HEK293 (cell line): ENCODE data around the gene DOCK3.

Experiments
- CTCF ChIA-PET: fragments of 350-600 bp; formaldehyde crosslinking; extraction: SDS; loops from one replicate; lab custom pipeline; 2021; ENCODE audit warnings: antibody characterized with exemption; lab: Yijun Ruan, JAX
- POLR2A ChIA-PET: fragments of 300-600 bp; formaldehyde crosslinking; extraction: SDS; loops from one replicate; lab custom pipeline; 2020; ENCODE audit warnings: antibody characterized with exemption, inconsistent platforms; lab: Yijun Ruan, JAX
- H3K27ac ChIP-seq: fragments of 200-500 bp; sonication (Bioruptor generic); 2 replicates; pipeline ENCODE4 v1.5.1; 2014; ENCODE audit warnings: low read depth, low read length, control low read depth, inconsistent platforms; ENCODE audit errors: extremely low read depth
- H3K36me3 ChIP-seq, 2 experiments: fragments of 200-500 bp in 1 of 2; sonication (Bioruptor generic) in 1 of 2; 1 replicate in 1 of 2; 2 replicates in 1 of 2; pipeline ENCODE4 v1.5.1; 2014 to 2017; ENCODE audit warnings: inconsistent platforms in 2 of 2, low read length in 2 of 2; ENCODE audit not compliant: control insufficient read depth in 2 of 2, insufficient read depth in 1 of 2
- H3K4me1 ChIP-seq: fragments of 200-500 bp; sonication (Bioruptor generic); 2 replicates; pipeline ENCODE4 v1.5.1; 2014; ENCODE audit warnings: mild to moderate bottlenecking, low read length, inconsistent platforms; ENCODE audit not compliant: control insufficient read depth, insufficient read depth
- H3K4me3 ChIP-seq: 2 replicates; pipeline ENCODE4 v1.5.1; 2011; ENCODE audit warnings: low read depth, mild to moderate bottlenecking, control low read depth, low read length, moderate library complexity
- H3K9me3 ChIP-seq: fragments of 200-500 bp; sonication (Bioruptor generic); 2 replicates; pipeline ENCODE4 v1.5.1; 2014; ENCODE audit warnings: low read depth, low read length, inconsistent platforms; ENCODE audit not compliant: control insufficient read depth, insufficient read depth
- GLI2 ChIP-seq: fragments of 450-650 bp; formaldehyde crosslinking; IDR thresholded peaks from 2 replicates; pipeline ENCODE4; 2017; ENCODE audit warnings: missing biosample characterization, missing genetic modification characterization, low read depth, borderline replicate concordance
- MZF1 ChIP-seq: fragments of 450-650 bp; formaldehyde crosslinking; IDR thresholded peaks from 2 replicates; pipeline ENCODE4 v1.5.1; 2017; ENCODE audit warnings: missing biosample characterization, missing genetic modification characterization, borderline replicate concordance
- SCRT2 ChIP-seq: fragments of 450-650 bp; formaldehyde crosslinking; IDR thresholded peaks from 2 replicates; pipeline ENCODE4 v1.5.1; 2016; ENCODE audit warnings: missing biosample characterization, missing genetic modification characterization
- ZBTB10 ChIP-seq: fragments of 450-650 bp; formaldehyde crosslinking; IDR thresholded peaks from 2 replicates; pipeline ENCODE4 v1.5.1; 2016; ENCODE audit warnings: missing biosample characterization, missing genetic modification characterization
- ZBTB49 ChIP-seq: fragments of 450-650 bp; formaldehyde crosslinking; IDR thresholded peaks from 2 replicates; pipeline ENCODE4 v1.5.1; 2016; ENCODE audit warnings: missing biosample characterization, missing genetic modification characterization, low read depth
- ZEB2 ChIP-seq: fragments of 450-650 bp; formaldehyde crosslinking; IDR thresholded peaks from 2 replicates; pipeline ENCODE4 v1.5.1; 2016; ENCODE audit warnings: missing biosample characterization, missing genetic modification characterization
- ZIC2 ChIP-seq: fragments of 450-650 bp; formaldehyde crosslinking; IDR thresholded peaks from 2 replicates; pipeline ENCODE4 v1.5.1; 2016; ENCODE audit warnings: missing biosample characterization, missing genetic modification characterization
- ZNF133 ChIP-seq: fragments of 450-650 bp; formaldehyde crosslinking; IDR thresholded peaks from 2 replicates; pipeline ENCODE4 v1.5.1; 2016; ENCODE audit warnings: missing biosample characterization, missing genetic modification characterization
- ZNF138 ChIP-seq: fragments of 450-650 bp; formaldehyde crosslinking; IDR thresholded peaks from 2 replicates; pipeline ENCODE4 v1.5.1; 2016; ENCODE audit warnings: missing biosample characterization, missing genetic modification characterization, borderline replicate concordance
- ZNF302 ChIP-seq: fragments of 450-650 bp; formaldehyde crosslinking; IDR thresholded peaks from 2 replicates; pipeline ENCODE4 v1.5.1; 2016; ENCODE audit warnings: missing biosample characterization, missing genetic modification characterization, low read depth
- ZNF37A ChIP-seq: fragments of 450-650 bp; IDR thresholded peaks from 2 replicates; pipeline ENCODE4 v1.5.1; 2018; ENCODE audit warnings: missing biosample characterization, missing genetic modification characterization
- ZNF571 ChIP-seq: fragments of 450-650 bp; formaldehyde crosslinking; IDR thresholded peaks from 2 replicates; pipeline ENCODE4 v1.5.0; 2017; ENCODE audit warnings: missing biosample characterization, missing genetic modification characterization
- ZNF623 ChIP-seq: fragments of 450-650 bp; formaldehyde crosslinking; IDR thresholded peaks from 2 replicates; pipeline ENCODE4 v1.5.1; 2016; ENCODE audit warnings: missing biosample characterization, missing genetic modification characterization
- ZNF658 ChIP-seq: fragments of 450-650 bp; formaldehyde crosslinking; IDR thresholded peaks from 2 replicates; pipeline ENCODE4; 2016; ENCODE audit warnings: missing biosample characterization, missing genetic modification characterization
- ZNF701 ChIP-seq: fragments of 450-650 bp; formaldehyde crosslinking; IDR thresholded peaks from 2 replicates; pipeline ENCODE4 v1.5.1; 2016; ENCODE audit warnings: missing biosample characterization, missing genetic modification characterization
- ZXDB ChIP-seq: fragments of 450-650 bp; formaldehyde crosslinking; IDR thresholded peaks from 2 replicates; pipeline ENCODE4 v1.5.1; 2016; ENCODE audit warnings: missing biosample characterization, missing genetic modification characterization

The DOCK3 gene

GRCh38 chr3:51408021-51408420 is 733.3 kb downstream of the DOCK3 start:
- no peak overlapping the region for H3K27ac ChIP-seq
- no peak overlapping the region for H3K4me3 ChIP-seq
- no peaks in the 10 kb centered on the region for H3K4me1 ChIP-seq
- no peaks in the 10 kb centered on the region for H3K9me3 ChIP-seq
- no peak for TF ChIP-seq ZBTB49 (tag by site-specific recombination)
- TF ChIP-seq ZBTB10 (tag by site-specific recombination): no peak
- no peak for TF ChIP-seq ZXDB
- TF ChIP-seq GLI2 (tag by site-specific recombination): no peak
- no peak for TF ChIP-seq ZNF133 (tag by site-specific recombination)
- no peak for TF ChIP-seq ZNF658 (tag by site-specific recombination)
- no peak for TF ChIP-seq ZNF571 (tag by site-specific recombination)
- CTCF ChIA-PET: interaction anchor here (1.0 kb wide), 1 partner anchor 19 kb away, joined by 3 read pairs; no protein-coding TSS in a partner anchor
- peaks cover 5 to 58% of the 10 kb centered on the region in 2 experiments; a peak in 2 of 3 replicates for H3K36me3 ChIP-seq
- POLR2A ChIA-PET: interaction anchor here (0.6 to 1.0 kb wide), 2 partner anchors 13 to 23 kb away, joined by 4 read pairs; partner anchors contain the start of gene MANF

GRCh38 chr3:51408813-51409212 is 734.1 kb downstream of the DOCK3 start:
- ChIA-PET CTCF (interaction anchor here (0.9 to 1.0 kb wide), 2 partner anchors 20 to 261 kb away, joined by 3 read pairs; no protein-coding TSS in a partner anchor), POLR2A (no interaction called here)
- Histone ChIP-seq H3K9me3 (no peaks in the 10 kb centered on the region), H3K27ac (no peak overlapping the region), H3K36me3 (peaks cover 5 to 58% of the 10 kb centered on the region in 2 experiments), H3K4me1 (no peaks in the 10 kb centered on the region), H3K4me3 (no peak overlapping the region)
- TF ChIP-seq ZNF138 (tag by site-specific recombination): no peak

- POLR2A ChIA-PET: no interaction called here
- Histone ChIP-seq H3K27ac (no peak overlapping the region), H3K9me3 (no peaks in the 10 kb centered on the region)
- CTCF ChIA-PET: interaction anchor here (0.5 to 1.5 kb wide), 2 partner anchors 13 to 786 kb away, joined by 3 to 6 read pairs; no protein-coding TSS in a partner anchor
- TF ChIP-seq SCRT2 (tag by site-specific recombination) (no peak), MZF1 (tag by site-specific recombination) (no peak), ZEB2 (tag by site-specific recombination) (no peak), ZNF302 (tag by site-specific recombination) (no peak), ZNF701 (tag by site-specific recombination) (no peak), ZNF623 (no peak), ZNF37A (tag by site-specific recombination) (no peak), ZIC2 (tag by site-specific recombination) (no peak)
- TF ChIP-seq, all 188 proteins: peak for 0
- Histone ChIP-seq H3K36me3 (peaks cover 7 to 45% of the 10 kb centered on the region in 2 experiments; a peak in 2 of 3 replicates), H3K4me3 (no peak overlapping the region), H3K4me1 (no peaks in the 10 kb centered on the region)
Measured at GRCh38 chr3:51422211-51422610, 747.5 kb downstream of the DOCK3 start.
